ENCODE results near the gene RAPGEF4.

Gene RAPGEF4

DNA sequence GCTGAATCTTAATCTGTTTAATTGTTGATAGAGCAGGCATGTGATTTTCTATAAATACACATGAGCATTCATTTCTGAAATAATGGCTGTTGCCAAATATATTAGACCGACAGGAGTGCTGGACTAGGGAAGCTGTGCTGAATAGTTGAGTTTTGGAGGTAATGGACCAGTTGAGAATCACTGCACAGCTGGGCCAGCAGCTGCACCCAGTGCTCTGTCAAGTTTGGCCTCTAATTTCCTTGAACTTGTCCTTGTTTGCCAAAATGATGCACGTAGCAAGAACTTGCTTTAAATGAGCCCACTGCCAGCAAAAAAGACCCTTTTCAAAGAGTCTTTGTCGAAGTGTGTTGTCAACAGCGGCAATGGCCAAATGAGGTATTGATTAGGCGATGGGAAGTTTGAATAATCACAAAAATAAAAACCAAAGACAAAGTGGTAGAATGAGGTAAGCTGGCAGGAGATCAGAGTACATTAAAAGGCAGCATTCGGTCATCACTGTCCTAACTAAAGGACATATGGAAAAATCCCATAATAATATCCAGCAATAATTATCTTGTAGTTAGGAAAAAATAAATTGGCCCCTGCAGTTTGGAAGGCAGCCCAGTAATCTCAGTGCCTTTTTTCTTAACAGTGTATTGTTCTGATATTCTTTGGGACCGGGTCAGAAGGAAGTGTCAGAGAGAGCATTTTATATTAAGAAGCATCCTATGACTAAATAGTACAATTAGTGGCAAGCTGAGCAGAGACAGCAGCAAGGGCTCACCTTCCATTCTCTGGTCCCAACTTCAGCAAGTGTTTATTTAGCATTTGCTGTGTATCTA, 126.2 kb downstream of the RAPGEF4 start:
- no peak for DNase-seq (ENCODE audit: low spot score)

DNA sequence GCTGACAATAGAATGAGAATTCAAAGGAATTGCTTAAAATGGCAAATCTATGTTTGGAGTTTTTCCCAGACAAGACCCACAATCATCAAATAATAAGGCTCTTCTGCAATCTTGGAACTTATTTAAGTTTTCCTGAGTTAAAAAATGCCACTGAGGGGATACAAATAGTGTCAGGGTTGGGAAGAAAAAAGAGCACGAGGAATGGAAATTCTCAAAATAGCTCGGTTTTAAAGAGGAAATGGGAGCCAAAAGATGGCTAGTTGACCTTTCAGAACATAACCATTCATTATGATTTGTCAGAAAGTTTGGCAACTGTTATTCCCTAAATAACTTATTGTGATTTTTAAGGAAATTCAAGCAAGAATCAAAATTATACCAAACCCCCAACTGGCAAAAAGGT, 127.7 kb downstream of the RAPGEF4 start:
- no peak for DNase-seq (ENCODE audit: low spot score)

DNA sequence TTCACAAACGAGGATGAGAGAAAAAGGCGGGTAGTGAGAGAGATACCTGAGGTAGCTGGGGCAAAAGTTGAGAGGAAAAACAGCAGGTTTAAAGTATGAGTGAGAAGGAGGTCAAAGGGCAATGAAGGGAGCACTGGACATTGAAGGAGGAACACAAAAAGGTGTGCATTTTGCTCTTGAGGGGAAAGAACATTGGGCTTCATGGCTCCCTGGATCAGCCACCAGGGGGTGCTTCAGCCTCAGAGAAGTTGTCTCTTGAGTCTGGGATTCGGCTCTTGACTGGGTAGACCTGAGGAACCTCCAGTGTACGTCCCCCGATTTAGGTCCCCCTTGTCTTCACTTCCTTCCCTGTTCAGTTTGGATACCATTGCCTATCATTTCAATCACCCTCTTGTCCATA, 128.5 kb downstream of the RAPGEF4 start:
- peak; percentile 11 for DNase-seq (ENCODE audit: low spot score)

DNA sequence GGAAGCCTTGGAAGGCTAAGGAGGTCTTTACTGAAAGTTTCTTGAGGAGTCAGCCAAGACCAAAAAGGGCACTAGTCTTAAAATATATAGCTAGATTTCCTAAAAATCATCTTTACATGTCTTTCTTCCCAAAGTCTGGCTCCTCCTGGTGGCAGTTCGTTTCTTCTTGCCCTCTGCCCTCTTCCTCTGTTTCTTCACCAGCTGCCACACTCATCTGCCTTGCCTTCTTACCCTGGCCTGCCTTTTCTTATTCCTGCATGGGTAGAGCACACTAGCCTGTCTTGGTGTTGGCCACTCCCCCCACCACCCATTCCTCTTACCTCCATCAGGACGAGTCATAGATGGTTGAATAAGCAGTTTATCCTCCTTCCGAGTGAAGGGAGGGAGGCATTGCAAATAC, 129.8 kb downstream of the RAPGEF4 start:
- DNase-seq (ENCODE audit: low spot score) = peak; percentile 7

DNA sequence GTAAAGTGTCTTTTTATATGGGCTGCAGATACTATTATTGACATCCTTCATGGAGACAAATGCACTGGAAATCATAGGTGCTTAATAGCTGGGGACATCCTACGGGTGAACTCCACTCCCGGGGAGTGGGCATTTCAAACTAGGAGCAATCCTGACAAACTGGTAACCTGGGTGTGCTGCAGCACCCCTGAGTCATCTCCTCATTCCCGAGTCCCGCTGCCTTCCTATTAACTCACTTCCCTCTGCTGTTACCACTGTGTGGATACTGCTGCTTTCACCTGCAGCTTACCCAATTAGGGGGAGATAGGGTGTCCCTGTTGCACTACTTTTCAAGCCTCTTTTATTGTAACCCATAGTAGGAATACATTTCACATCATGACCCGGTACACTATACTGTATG, 134.2 kb downstream of the RAPGEF4 start:
- peak; percentile 5 for DNase-seq (ENCODE audit: low spot score)

DNA sequence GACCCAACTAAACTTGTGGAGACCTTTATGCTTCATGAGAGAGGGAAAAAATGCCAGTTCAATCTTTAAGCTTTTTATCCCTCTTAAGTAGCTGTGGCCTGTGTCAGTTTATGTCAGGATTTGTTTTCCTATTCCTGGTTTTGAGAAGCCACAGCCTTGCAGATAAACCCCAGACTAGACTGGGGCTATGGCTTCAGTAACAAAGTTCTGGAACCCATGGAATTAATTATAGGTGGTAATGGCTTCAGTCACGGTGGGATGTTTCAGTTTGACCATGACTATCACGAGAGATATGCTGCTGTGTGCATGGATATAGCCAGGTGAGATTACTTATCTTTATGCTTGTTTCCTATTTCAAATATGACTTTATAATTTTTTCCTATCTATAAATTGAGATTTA, 134.8 kb downstream of the RAPGEF4 start:
- DNase-seq (ENCODE audit: low spot score) = no peak

DNA sequence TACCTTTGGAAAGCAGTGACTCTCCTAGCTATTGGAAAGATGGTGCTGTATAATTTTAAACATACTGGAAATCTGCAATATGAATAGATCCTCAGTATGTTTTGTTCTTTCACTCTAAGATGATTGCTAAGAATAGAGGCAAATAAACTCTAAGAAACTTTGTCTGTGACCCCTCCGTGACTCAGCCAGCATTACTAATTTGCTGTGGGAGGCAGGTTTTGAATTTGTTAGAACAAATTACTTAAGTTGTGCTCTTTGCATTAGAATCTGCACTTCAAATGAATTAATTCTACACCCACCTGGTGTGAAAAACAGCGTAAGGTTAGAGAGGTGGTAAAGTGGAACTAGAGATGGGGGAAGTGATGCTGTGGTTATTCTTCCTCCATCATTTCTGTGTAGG, 142.2 kb downstream of the RAPGEF4 start:
- no peak for DNase-seq (ENCODE audit: low spot score)

DNA sequence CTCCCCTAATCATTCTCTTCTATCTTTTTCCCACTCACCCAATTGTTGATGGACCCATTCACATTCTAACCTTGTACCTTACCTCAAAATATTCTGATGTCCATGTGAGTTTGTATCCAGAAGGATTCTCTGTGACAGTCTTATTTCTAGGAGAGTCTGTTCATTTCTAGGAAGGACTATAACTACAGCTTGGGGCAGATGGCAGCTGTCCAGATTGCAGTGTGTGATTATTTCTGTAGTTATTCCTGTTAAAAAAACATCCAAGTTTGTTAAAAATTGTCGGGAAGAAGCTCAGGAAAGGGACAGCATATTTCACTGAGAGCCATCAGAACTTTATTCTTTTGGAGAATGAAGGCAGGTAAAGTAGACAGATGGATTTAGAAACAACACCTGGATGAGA, 142.6 kb downstream of the RAPGEF4 start:
- DNase-seq (ENCODE audit: low spot score) = no peak

DNA sequence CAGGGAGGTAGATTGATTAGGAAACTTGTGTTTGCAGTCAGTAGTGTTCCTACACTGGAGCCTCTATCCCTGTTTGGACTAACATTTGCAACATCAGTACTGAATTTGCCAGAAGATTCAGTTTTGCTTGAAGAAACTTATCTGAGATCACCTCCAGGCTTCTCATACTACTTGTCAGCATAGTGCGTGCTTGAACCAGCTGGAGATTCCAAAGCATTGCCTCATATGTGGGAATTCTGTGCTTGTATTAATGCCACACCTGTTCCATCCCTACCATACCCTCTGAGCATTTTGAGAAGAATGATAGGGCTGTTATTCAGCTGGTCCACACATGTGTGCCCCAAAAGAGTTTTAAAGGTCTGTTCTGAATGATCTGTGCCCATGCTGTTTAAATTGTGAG, 148.7 kb downstream of the RAPGEF4 start:
- DNase-seq (ENCODE audit: low spot score) = no peak

DNA sequence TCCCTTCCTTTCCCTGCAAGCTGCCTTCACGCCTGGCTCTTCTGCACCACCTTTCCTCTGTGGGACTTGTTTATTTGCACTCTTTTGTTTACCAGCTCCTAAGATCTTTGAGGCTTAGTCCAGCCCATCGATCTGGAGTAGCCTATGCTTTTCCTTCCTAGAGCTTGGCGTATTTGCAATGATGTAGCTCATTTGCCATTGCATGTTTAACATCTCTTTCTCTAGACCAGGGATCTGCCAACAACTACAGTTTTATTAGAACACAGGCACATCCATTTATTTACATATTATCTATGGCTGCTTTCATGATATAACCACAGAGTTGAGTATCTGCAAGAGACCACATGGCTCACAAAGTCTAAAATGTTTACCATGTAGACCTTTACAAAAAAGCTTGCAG, 150.4 kb downstream of the RAPGEF4 start:
- no peak for DNase-seq (ENCODE audit: low spot score)

DNA sequence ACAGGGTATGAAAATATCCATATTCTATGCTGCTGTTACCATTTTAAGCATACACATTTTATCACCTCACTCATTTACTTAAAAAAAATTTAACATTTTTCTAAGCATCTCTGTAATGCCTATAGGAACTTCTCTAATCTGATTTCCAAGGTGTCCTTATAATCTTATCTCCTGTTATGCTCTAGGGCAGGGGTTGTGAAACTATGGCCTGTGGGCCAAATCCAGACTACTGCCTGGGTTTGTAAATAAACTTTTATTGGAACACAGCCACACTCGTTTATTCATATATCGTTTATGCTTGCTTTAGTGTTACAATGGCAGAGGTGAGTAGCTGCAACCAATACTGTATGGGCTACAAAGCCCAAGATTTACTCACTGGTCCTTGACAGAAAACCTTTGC, 151.6 kb downstream of the RAPGEF4 start:
- no peak for DNase-seq (ENCODE audit: low spot score)

DNA sequence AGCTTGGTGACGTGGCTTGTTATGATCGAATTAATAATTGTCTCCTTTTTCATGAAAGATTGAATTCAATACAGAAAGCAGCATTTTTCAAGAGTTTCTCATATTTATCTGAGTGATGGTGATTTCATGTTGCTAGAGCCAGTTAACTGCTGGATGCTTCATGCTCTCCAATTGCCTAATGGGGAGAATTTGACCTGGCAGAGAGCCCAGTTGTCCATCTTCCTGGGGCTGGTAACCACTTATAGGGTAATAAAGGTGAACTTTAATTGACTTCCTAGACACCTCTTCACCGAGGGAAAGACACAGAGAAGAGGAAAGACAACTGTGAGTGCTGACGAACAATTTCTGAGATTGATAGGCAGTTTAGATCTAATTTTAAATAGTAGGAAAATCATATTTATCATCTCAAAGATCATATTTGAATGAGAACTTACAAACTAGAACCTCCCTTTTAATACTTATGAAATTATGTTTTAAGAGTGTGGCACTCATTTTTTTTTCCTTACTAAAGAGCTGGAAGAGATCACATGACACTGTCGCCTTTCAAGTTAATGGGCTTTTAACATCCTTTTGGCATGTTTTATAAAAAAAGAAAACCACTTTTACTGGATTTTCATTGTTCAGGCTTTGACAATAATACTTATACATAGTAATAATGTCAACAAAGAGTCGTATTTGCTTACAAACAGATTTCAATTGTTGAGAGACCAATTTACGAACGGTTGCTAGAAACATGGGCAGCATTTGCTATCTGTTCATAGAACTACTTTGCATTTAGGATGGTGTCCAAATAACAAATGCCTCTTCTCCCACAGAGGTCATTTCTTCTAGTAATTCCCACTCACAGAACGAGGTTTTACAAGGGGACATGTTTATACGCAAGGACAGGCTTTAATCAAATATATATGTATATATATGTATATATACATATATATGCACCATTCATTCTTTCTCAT, 153.3 kb downstream of the RAPGEF4 start:
- no peak for DNase-seq (ENCODE audit: low spot score)

DNA sequence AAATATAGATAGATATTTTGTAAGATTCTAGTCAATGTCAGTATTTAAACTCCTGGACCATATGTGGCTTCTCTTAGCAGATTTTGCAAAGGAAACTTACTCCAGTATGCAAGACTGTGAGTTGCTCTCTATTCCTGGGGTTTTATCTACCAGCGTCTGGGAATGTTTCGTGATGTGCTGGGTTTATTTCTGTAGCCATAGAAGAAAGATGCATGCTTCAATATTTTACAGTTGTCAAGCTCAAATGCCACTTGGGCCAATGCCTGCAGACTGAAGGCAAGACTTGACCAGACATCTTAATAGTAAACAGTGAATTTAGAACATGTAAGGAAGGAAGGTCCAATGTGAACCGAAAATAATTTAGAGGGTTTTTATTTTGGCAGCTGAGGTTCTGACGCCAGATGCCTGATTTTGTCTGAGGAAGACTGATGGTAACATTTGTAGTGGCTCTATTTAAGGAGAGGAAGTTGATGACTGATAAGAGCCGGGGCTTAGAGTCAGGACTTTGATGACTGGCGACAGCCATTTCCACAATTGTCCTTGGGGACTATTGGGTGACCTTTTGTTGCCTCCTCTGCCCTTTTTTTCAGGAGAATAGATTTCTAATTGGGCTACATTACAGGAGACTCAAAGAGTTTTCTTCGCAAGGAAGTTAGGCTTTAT, 154.3 kb downstream of the RAPGEF4 start:
- no peak for DNase-seq (ENCODE audit: low spot score)

DNA sequence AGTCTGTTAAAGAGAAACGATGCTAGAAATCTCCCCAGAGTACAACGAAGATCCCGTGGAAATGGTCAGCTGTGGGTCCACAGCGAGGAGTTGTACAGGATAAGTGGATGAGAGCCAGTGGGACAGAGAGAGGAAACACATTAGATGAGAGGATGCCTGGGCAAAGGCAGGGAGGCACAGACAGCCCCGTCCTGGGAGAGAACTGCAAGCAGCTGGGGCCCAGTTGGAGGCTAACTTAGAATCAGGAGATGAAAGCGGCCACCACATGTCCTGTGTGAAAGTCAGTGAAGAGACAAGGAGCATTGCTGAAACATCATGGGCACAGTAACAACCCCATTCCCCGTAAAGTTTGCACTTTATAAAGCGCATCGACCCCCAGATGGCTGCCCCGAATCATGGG, 157.5 kb downstream of the RAPGEF4 start:
- DNase-seq (ENCODE audit: low spot score) = no peak

DNA sequence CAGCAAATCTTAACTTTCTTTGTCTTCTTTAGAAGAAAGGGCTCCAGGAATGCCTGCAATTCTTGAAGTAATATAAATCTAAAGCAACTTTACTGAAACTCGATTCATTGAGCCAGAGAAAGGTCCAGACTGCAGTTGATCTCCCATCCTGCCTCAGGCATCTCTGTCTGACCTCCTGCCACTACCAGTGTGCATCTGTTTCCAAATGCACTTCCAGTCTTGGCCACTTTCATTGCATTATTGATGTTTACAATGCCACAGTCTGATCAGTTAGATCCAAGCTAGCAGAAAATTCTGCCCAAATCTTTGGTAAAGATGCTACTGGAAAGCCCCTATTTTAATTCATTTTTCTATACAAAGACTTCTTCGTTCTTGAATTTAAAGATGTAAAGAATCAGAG, 158.0 kb downstream of the RAPGEF4 start:
- no peak for DNase-seq (ENCODE audit: low spot score)

DNA sequence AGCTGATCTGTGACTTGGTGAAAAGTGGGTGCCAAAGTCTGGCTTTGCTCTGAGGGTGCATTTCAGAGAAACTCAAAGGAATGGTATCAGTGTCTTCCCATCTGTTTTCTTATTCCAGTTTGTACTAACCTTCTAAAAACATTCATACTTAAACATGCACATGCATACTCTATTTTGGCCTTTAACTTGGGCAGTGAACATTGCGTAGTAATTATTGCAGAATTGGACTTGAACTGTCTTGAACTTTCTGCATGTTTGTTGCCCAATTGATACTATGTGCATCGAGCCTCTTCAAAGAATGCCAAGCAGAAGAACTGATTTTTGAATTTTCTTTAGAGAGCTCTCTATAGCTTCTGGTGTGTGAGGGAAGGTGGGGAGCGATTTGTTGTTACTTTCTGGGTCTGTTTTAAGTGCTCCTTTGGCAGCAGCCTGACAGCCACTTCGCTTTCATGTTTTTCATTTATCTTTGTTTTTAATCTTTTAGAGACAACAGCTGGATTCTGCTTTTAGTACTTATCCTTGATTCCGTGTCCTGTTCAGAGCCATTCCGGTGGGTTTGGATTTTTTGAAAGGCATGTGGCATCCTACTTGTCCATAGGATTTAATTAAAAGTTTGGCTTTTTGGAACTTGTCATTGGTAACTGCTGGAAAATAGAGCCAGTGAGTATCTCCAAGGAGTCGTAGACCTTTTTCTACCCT, 159.2 kb downstream of the RAPGEF4 start:
- DNase-seq (ENCODE audit: low spot score) = no peak

DNA sequence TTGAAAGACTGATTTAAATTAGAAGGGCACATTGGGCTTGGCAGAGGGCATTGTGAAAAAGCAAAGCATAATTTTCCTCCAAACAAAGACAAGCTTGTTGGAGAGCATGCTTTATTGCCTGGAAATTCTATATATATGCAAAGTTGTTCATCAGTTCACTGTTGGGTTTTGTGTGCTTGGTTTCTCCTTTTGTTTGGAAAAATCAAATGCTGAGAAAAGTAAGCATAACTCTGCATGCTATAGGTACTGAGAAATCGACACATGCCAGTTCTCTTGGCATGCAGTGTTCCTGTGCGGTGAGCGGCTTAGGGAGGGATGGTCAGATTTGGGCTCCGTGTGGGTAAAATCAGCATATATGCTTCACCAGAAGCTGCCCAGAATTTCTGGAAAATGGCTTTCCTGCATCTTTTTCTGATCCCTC, 161.0 kb downstream of the RAPGEF4 start:
- no peak for DNase-seq (ENCODE audit: low spot score)

DNA sequence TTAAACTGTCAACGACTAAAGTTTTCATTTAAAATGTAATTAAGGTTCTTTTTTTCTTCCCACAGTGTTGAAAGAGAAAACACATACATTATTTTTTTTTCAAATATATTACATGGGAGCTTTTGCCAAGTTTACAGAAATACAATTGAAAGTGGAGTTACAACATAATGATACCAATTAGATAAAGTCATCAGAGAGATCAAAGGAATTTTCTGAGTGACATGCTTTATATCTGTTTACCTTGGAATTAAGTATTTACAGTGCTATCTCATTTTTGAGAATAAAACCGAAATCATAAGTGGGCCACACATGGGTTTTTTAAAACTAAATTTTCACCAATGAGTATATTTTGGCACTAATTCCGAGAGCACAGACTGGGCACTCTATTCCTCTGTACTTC, 165.2 kb downstream of the RAPGEF4 start:
- no peak for DNase-seq (ENCODE audit: low spot score)

DNA sequence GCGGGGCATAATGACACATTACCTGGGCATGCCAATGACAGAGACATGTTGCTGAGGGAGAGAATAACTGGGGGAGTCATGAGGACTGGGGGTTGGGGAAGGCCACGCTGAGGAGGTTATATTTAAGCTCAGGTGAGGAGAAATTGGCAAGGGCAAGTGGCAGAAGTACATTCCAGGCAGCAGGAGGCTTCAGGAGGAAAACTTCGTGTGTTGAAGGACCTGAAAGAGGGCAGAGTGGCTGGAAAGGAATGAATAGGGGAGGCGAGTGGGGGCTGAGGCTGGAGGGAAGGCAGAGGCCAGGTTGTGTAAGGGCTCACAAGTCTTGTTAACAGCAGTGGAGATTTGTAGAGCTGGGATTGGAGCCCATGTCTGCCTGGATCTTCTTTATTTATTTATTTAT, 166.3 kb downstream of the RAPGEF4 start:
- no peak for DNase-seq (ENCODE audit: low spot score)

DNA sequence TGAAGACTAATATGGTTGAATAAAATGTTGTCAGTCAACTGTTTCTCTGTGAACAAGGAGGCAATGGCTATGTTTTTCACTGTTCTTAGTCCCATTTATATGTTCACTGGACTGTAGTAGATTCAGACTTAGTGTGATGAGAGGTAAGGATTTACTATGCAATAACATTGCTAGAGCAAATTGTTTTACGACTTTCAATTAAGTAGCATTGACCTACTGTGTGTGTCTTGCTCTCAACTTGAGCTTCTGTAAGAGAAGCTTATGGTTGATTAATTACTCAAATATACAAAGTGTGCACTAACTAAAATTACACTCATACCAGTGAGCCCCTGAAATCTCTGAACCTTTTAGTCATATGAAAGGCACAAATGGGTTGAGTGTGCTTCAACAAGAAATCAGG, 168.6 kb downstream of the RAPGEF4 start:
- DNase-seq (ENCODE audit: low spot score) = no peak

DNA sequence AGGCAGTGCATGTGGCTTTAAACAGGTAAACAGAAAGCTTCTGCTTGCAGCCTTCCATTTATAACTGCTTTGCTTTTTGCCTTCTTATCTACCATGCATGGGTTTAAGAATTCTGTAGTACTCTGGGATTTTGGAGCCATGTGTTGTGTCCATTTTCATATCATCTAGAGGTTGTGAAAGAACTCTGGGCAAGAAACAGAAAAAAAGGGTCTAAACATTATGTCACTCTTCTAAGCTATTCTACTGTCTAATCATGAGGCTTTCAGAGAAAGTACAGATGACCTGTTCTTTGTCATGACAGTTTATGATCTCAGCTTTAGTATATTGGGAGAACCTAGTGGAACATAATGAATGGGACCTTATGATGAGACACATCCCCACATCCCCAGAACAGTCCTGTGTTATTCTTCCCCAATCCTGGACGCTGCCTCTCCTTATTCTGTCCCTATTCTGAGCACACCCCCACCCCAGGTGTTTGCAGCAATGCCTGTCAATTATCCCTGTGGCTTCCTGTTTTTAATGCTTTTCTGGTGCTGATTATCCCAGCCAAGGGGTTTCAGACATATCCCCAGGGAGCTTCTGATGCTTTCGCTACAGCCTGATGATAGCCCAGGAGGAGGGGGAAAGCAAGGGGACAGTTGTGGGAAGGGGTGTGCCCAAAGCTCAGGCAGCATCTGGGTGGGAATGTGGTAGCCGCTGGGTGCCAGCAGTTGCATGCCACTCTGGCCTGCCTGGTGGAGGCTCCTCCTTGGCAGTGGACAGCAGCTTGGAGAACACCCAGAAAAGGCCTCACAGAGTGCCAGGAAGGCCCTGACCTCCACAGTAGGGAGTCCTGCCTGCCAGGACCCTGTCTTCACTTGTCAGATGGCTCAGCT, 170.5 kb downstream of the RAPGEF4 start:
- DNase-seq (ENCODE audit: low spot score) = no peak

Measured in RKO (cell line).